Measurements from ENCODE around the gene RIMBP2.

The RIMBP2 gene

GRCh38 chr12:130619385-130620001, 96.6 kb downstream of the RIMBP2 start:
- TF ChIP-seq FOXP2 (optimal IDR thresholded peaks at IDR 0.05; ENCODE audit: borderline replicate concordance, extremely low read depth, extremely low read length, insufficient read depth) (no peak), SIN3A (IDR thresholded peaks at IDR 0.05; ENCODE audit: borderline replicate concordance, insufficient read depth, low read length) (no peak), TAF1 (IDR thresholded peaks at IDR 0.05; ENCODE audit: borderline replicate concordance, insufficient read depth, low read length) (no peak), POLR2AphosphoS5 (IDR thresholded peaks at IDR 0.05; ENCODE audit: low read depth, low read length) (no peak), REST (IDR thresholded peaks at IDR 0.05; ENCODE audit: insufficient read depth in 1 of 2, low read depth in 2 of 2, low read length in 2 of 2) (no peak)

- no peak for TF ChIP-seq POLR2AphosphoS5 (IDR thresholded peaks at IDR 0.05; ENCODE audit: low read depth, low read length)
- no peak for TF ChIP-seq FOXP2 (optimal IDR thresholded peaks at IDR 0.05; ENCODE audit: borderline replicate concordance, extremely low read depth, extremely low read length, insufficient read depth)
- no peak for TF ChIP-seq TAF1 (IDR thresholded peaks at IDR 0.05; ENCODE audit: borderline replicate concordance, insufficient read depth, low read length)
- no peak for TF ChIP-seq REST (IDR thresholded peaks at IDR 0.05; ENCODE audit: insufficient read depth in 1 of 2, low read depth in 2 of 2, low read length in 2 of 2)
- no peak for TF ChIP-seq SIN3A (IDR thresholded peaks at IDR 0.05; ENCODE audit: borderline replicate concordance, insufficient read depth, low read length)
Measured at GRCh38 chr12:130617219-130617618, 98.9 kb downstream of the RIMBP2 start.

GRCh38 chr12:130615861-130616345, 100.2 kb downstream of the RIMBP2 start:
- TF ChIP-seq REST (IDR thresholded peaks at IDR 0.05; ENCODE audit: insufficient read depth in 1 of 2, low read depth in 2 of 2, low read length in 2 of 2) (no peak), POLR2AphosphoS5 (IDR thresholded peaks at IDR 0.05; ENCODE audit: low read depth, low read length) (no peak)

- TF ChIP-seq SIN3A (IDR thresholded peaks at IDR 0.05; ENCODE audit: borderline replicate concordance, insufficient read depth, low read length): no peak
- TF ChIP-seq REST (IDR thresholded peaks at IDR 0.05; ENCODE audit: insufficient read depth in 1 of 2, low read depth in 2 of 2, low read length in 2 of 2): no peak
- TF ChIP-seq POLR2AphosphoS5 (IDR thresholded peaks at IDR 0.05; ENCODE audit: low read depth, low read length): no peak
- no peak for TF ChIP-seq TAF1 (IDR thresholded peaks at IDR 0.05; ENCODE audit: borderline replicate concordance, insufficient read depth, low read length)
- TF ChIP-seq FOXP2 (optimal IDR thresholded peaks at IDR 0.05; ENCODE audit: borderline replicate concordance, extremely low read depth, extremely low read length, insufficient read depth): no peak
Measured at GRCh38 chr12:130614530-130614905, 101.6 kb downstream of the RIMBP2 start.

Data from PFSK-1 (cell line).